WTC11 (cell line): ENCODE results near the gene LEFTY1. TPM values are rescaled to one million over a fixed set of nuclear protein-coding genes. Genes with fewer than 3 reads are reported as not detected.
A peak's percentile ranks its signal among the peaks of the same experiment; 100 is the strongest.

Experiments
- ARID4B ChIP-seq: sonication (generic); formaldehyde crosslinking; IDR thresholded peaks from 2 replicates; pipeline ENCODE4 v1.8.0; 2023; ENCODE audit warnings: missing genetic modification reagents, mild to moderate bottlenecking, borderline replicate concordance
- ATF1 ChIP-seq: sonication (generic); formaldehyde crosslinking; IDR thresholded peaks from 2 replicates; pipeline ENCODE4 v1.8.1; 2023; ENCODE audit warnings: mild to moderate bottlenecking, moderate library complexity, missing genetic modification reagents
- CBFB ChIP-seq: sonication (generic); formaldehyde crosslinking; IDR thresholded peaks from 2 replicates; pipeline ENCODE4 v1.8.1; 2022; ENCODE audit warnings: mild to moderate bottlenecking, low read depth, missing genetic modification reagents
- ESRRA ChIP-seq: sonication (generic); formaldehyde crosslinking; IDR thresholded peaks from 2 replicates; pipeline ENCODE4 v1.8.1; 2022; ENCODE audit warnings: mild to moderate bottlenecking, missing genetic modification reagents, borderline replicate concordance
- FOXJ3 ChIP-seq: sonication (generic); formaldehyde crosslinking; IDR thresholded peaks from 2 replicates; pipeline ENCODE4 v1.9.0; 2021; ENCODE audit warnings: missing genetic modification reagents, mild to moderate bottlenecking, borderline replicate concordance
- FOXP1 ChIP-seq: sonication (generic); formaldehyde crosslinking; IDR thresholded peaks from 2 replicates; pipeline ENCODE4 v1.8.0; 2022; ENCODE audit warnings: missing genetic modification reagents, mild to moderate bottlenecking, moderate library complexity, borderline replicate concordance
- HMGXB4 ChIP-seq: sonication (generic); formaldehyde crosslinking; IDR thresholded peaks from 2 replicates; pipeline ENCODE4 v1.8.1; 2023; ENCODE audit warnings: mild to moderate bottlenecking, moderate library complexity, missing genetic modification reagents
- IRF2 ChIP-seq: sonication (generic); formaldehyde crosslinking; IDR thresholded peaks from 2 replicates; pipeline ENCODE4 v1.8.0; 2022; ENCODE audit warnings: low read depth, missing genetic modification reagents, borderline replicate concordance
- JUN ChIP-seq: sonication (generic); formaldehyde crosslinking; IDR thresholded peaks from 2 replicates; pipeline ENCODE4 v1.8.0; 2023; ENCODE audit warnings: mild to moderate bottlenecking, missing genetic modification reagents
- MXD4 ChIP-seq: fragments of 250-450 bp; sonication (Bioruptor Pico); IDR thresholded peaks from 2 replicates; pipeline ENCODE4 v1.8.0; 2021; ENCODE audit warnings: mild to moderate bottlenecking, moderate library complexity, borderline replicate concordance
- NFATC4 ChIP-seq: fragments of 250-450 bp; sonication (Bioruptor Pico); IDR thresholded peaks from 2 replicates; pipeline ENCODE4 v1.9.0; 2021; ENCODE audit warnings: mild to moderate bottlenecking
- NR2C2 ChIP-seq: sonication (generic); formaldehyde crosslinking; IDR thresholded peaks from 2 replicates; pipeline ENCODE4 v1.8.0; 2022; ENCODE audit warnings: mild to moderate bottlenecking, missing genetic modification reagents
- RELA ChIP-seq: sonication (generic); formaldehyde crosslinking; IDR thresholded peaks from 2 replicates; pipeline ENCODE4 v1.8.1; 2022; ENCODE audit warnings: missing genetic modification reagents, mild to moderate bottlenecking, borderline replicate concordance
- SP1 ChIP-seq: sonication (generic); formaldehyde crosslinking; conservative IDR thresholded peaks from 2 replicates; pipeline ENCODE4 v1.8.1; 2022; ENCODE audit warnings: missing genetic modification reagents
- TEAD1 ChIP-seq: sonication (generic); formaldehyde crosslinking; IDR thresholded peaks from 2 replicates; pipeline ENCODE4 v1.8.0; 2022; ENCODE audit warnings: mild to moderate bottlenecking, missing genetic modification reagents
- TP53 ChIP-seq: sonication (generic); formaldehyde crosslinking; IDR thresholded peaks from 2 replicates; pipeline ENCODE4 v1.8.1; 2023; ENCODE audit warnings: mild to moderate bottlenecking, missing genetic modification reagents
- USF1 ChIP-seq: sonication (generic); formaldehyde crosslinking; IDR thresholded peaks from 2 replicates; pipeline ENCODE4 v1.8.0; 2022; ENCODE audit warnings: mild to moderate bottlenecking, missing genetic modification reagents
- ZBTB21 ChIP-seq: sonication (generic); formaldehyde crosslinking; IDR thresholded peaks from 2 replicates; pipeline ENCODE4 v1.8.1; 2023; ENCODE audit warnings: mild to moderate bottlenecking, missing genetic modification reagents, borderline replicate concordance
- ZNF219 ChIP-seq: sonication (generic); formaldehyde crosslinking; IDR thresholded peaks from 2 replicates; pipeline ENCODE4 v1.8.0; 2023; ENCODE audit warnings: missing genetic modification reagents, mild to moderate bottlenecking, borderline replicate concordance
- ZNF423 ChIP-seq: fragments of 250-450 bp; sonication (Bioruptor Pico); IDR thresholded peaks from 2 replicates; pipeline ENCODE4 v2.1.2; 2022; ENCODE audit warnings: mild to moderate bottlenecking, moderate library complexity
- total RNA-seq: library from RNA; stranded (reverse); gene quantifications from 3 replicates; pipeline ENCODE4 v1.2.3, GENCODE V29; 2021

The LEFTY1 gene
- total RNA-seq, 1 experiment from 2014 or later: 52.9 TPM

GRCh38 chr1:225882694-225883615, 6.0 kb downstream of the LEFTY1 start (continued):
- TF ChIP-seq ZBTB21 (CRISPR knock-in tag) (no peak), HMGXB4 (peak; percentile 38; the same call in 1 of the 2 replicates), ESRRA (CRISPR knock-in tag) (no peak), FOXJ3 (CRISPR knock-in tag) (no peak), ZNF219 (CRISPR knock-in tag) (no peak), JUN (CRISPR knock-in tag) (no peak), CBFB (0 out of 2 replicates have a peak, but pooled peaks have one; percentile 20), NR2C2 (CRISPR knock-in tag) (no peak), ARID4B (CRISPR knock-in tag) (no peak), MXD4 (CRISPR knock-in tag) (no peak), RELA (CRISPR knock-in tag) (no peak), ATF1 (CRISPR knock-in tag) (no peak), FOXP1 (no peak), NFATC4 (CRISPR knock-in tag) (no peak), TP53 (CRISPR knock-in tag) (peak; percentile 34; the same call in 1 of the 2 replicates), SP1 (CRISPR knock-in tag) (no peak), USF1 (CRISPR knock-in tag) (no peak), ZNF423 (CRISPR knock-in tag) (peak; percentile 26; the same call in 1 of the 2 replicates), IRF2 (no peak), TEAD1 (CRISPR knock-in tag) (no peak)
